K562 (cell line): ENCODE data around the gene CARD9. TPM values are rescaled to one million over a fixed set of nuclear protein-coding genes. Genes with fewer than 3 reads are reported as not detected.
A peak's percentile ranks its signal among the peaks of the same experiment; 100 is the strongest.

Experiments
- ATAC-seq: fragments of 200-7000 bp; cut with Tn5 transposase; 3 replicates; pipeline ENCODE4 v1.9.1; 2020; ENCODE audit warnings: moderate library complexity
- BruUV-seq: library from RNA; stranded (reverse); fragments of 400-500 nt; replicated peaks from 2 replicates; lab custom pipeline; 2021; lab: Mats Ljungman, UMichigan
- CTCF ChIA-PET: fragments of 300-600 bp; formaldehyde crosslinking; extraction: SDS; loops from one replicate; lab custom pipeline; 2021; ENCODE audit warnings: low intra/inter-chr PET ratio; lab: Yijun Ruan, JAX
- POLR2A ChIA-PET: fragments of 300-600, 350-650 bp; sonication (Branson Sonifier 250); formaldehyde crosslinking; extraction: SDS; loops from one replicate; lab custom pipeline; 2021; ENCODE audit warnings: antibody characterized with exemption, inconsistent platforms; lab: Yijun Ruan, JAX
- DNase-seq, 4 experiments: peaks; one replicate each; pipeline versions ENCODE4 v3.0.0 to v3.0.0-alpha.2; 2011 to 2018; ENCODE audit warnings: low spot score in 3 of 4, mixed read lengths in 3 of 4; ENCODE audit errors: extremely low read depth in 1 of 4
- FAIRE-seq: peaks from 2 replicates; lab custom pipeline; 2011; peaks lifted over from hg19 to GRCh38; lab: Jason Lieb, UNC
- H2AFZ ChIP-seq: 2 replicates; pipeline ENCODE4 v1.6.0; 2011; ENCODE audit warnings: low read depth, low read length, control low read depth, inconsistent platforms
- H3K27ac ChIP-seq: fragments of 200-600 bp; 3 replicates; pipeline ENCODE4 v1.8.0; 2011; ENCODE audit warnings: low read depth, mild to moderate bottlenecking, control low read depth, inconsistent platforms, low read length, moderate library complexity, mixed read lengths; ENCODE audit errors: extremely low read depth
- H3K27me3 ChIP-seq, 2 experiments: fragments of 300-600 bp in 1 of 2; 2 replicates in 1 of 2; 3 replicates in 1 of 2; pipeline versions ENCODE4 v1.6.0 to v1.8.0; 2011; ENCODE audit warnings: inconsistent platforms in 2 of 2, low read length in 2 of 2, mild to moderate bottlenecking in 1 of 2, mixed read lengths in 1 of 2, moderate library complexity in 1 of 2; ENCODE audit not compliant: control insufficient read depth in 2 of 2, insufficient read depth in 2 of 2
- H3K36me3 ChIP-seq: fragments of 300-600 bp; 3 replicates; pipeline ENCODE4 v1.8.0; 2011; ENCODE audit warnings: mild to moderate bottlenecking, low read length, inconsistent platforms; ENCODE audit not compliant: control insufficient read depth, insufficient read depth
- H3K4me1 ChIP-seq, 2 experiments: fragments of 200-600 bp in 1 of 2; replicated peaks in 1 of 2; 2 replicates in 1 of 2; 3 replicates in 1 of 2; pipeline versions ENCODE4 v1.5.1 to v1.8.0; 2011; ENCODE audit warnings: inconsistent platforms in 2 of 2, low read length in 2 of 2, mild to moderate bottlenecking in 1 of 2, mixed read lengths in 1 of 2, moderate library complexity in 1 of 2; ENCODE audit not compliant: control insufficient read depth in 2 of 2, insufficient read depth in 2 of 2
- H3K4me2 ChIP-seq: 2 replicates; pipeline ENCODE4 v1.6.1; 2011; ENCODE audit warnings: low read length, control low read depth, inconsistent platforms, mixed read lengths; ENCODE audit not compliant: insufficient read depth
- H3K4me3 ChIP-seq: fragments of 200-600 bp; sonication (generic), shearing (Covaris generic); 2 replicates; pipeline ENCODE4 v1.5.1; 2016; ENCODE audit warnings: control low read depth, inconsistent platforms
- H3K79me2 ChIP-seq: fragments of 200-600 bp; 3 replicates; pipeline ENCODE4 v1.8.0; 2011; ENCODE audit warnings: low read length, inconsistent platforms; ENCODE audit not compliant: control insufficient read depth, insufficient read depth
- H3K9ac ChIP-seq, 2 experiments: 2 replicates each; pipeline versions ENCODE4 v1.6.0 to v1.6.1; 2011; ENCODE audit warnings: low read depth in 2 of 2, low read length in 2 of 2, control low read depth in 1 of 2, inconsistent platforms in 1 of 2, mild to moderate bottlenecking in 1 of 2, mixed read lengths in 1 of 2; ENCODE audit not compliant: insufficient read depth in 1 of 2
- H3K9me1 ChIP-seq: one replicate; pipeline ENCODE4 v1.6.0; 2011; ENCODE audit warnings: inconsistent platforms, mild to moderate bottlenecking, low read length, moderate library complexity; ENCODE audit not compliant: control insufficient read depth, insufficient read depth
- H3K9me3 ChIP-seq: replicated peaks from 2 replicates; pipeline ENCODE4 v1.5.1; 2011; ENCODE audit warnings: low read depth, low read length, inconsistent platforms; ENCODE audit not compliant: control insufficient read depth, insufficient read depth
- H4K20me1 ChIP-seq: replicated peaks from 2 replicates; pipeline ENCODE4 v1.6.1; 2011; ENCODE audit warnings: low read length, inconsistent platforms, mixed read lengths; ENCODE audit not compliant: control insufficient read depth, insufficient read depth
- MYC ChIP-seq, 2 experiments: fragments of 250-450 bp in 1 of 2; sonication (Bioruptor Pico) in 1 of 2; IDR thresholded peaks; 2 replicates each; pipeline versions ENCODE4 v1.5.1 to v1.6.1; 2012 to 2021; ENCODE audit warnings: low read depth in 2 of 2, borderline replicate concordance in 1 of 2, improper control_type of control experiment in 1 of 2, low read length in 1 of 2, mild to moderate bottlenecking in 1 of 2, moderate library complexity in 1 of 2
- WGBS: fragments of 100-300 bp; shearing (Covaris generic); methylation state at CpG from one replicate; pipeline ENCODE4 v1.1.6; 2016; ENCODE audit warnings: low coverage, mixed read lengths; ENCODE audit not compliant: insufficient coverage; ENCODE audit errors: missing lambda C conversion rate; 5-methylcytosine and 5-hydroxymethylcytosine counted together
- in situ Hi-C: fragments of 300-500 bp; cut with MboI; formaldehyde crosslinking; loops from 4 replicates; pipeline ENCODE4 v1.15.0; 2018; ENCODE audit warnings: inconsistent platforms, mixed read lengths
- intact Hi-C: fragments of 100-400 bp; cut with micrococcal nuclease; formaldehyde crosslinking; loops from 2 replicates; pipeline ENCODE4 v1.14.2; 2022
- polyA plus RNA-seq, 8 experiments: library from polyadenylated mRNA; depleted of rRNA in 4 of 8; stranded (reverse) in 5 of 8; unstranded in 3 of 8; fragments of >200 nt; fragmentation: Nextera tagmentation in 2 of 8; fragmentation: Illumina TruSeq in 1 of 8; extraction: Ambion mirVana in 2 of 8; extraction: Trizol in 1 of 8; gene quantifications; 2 replicates each; pipeline versions ENCODE4 v1.2.1 to v1.2.3, GENCODE V29; 2011 to 2014; ENCODE audit warnings: inconsistent platforms in 1 of 8, missing spikeins in 1 of 8
- total RNA-seq, 7 experiments: library from RNA; depleted of rRNA in 6 of 7; stranded (reverse); fragments of >200 nt in 6 of 7; fragmentation: Illumina TruSeq in 2 of 7; extraction: Trizol in 2 of 7; gene quantifications; 2 replicates each; pipeline versions ENCODE4 v1.2.1 to v1.2.3, GENCODE V29; 2011 to 2021; ENCODE audit warnings: low replicate concordance in 1 of 7
- TF ChIP-seq, protein P1 (sequence below): fragments of 450-650 bp; IDR thresholded peaks from 2 replicates; pipeline ENCODE4 v1.6.1; 2018; ENCODE audit not compliant: partially characterized antibody

The CARD9 gene
- total and polyA plus RNA-seq, 9 of the 15 experiments (the other 6 are each of a cell fraction or from before 2014, with no cell fraction given): 1.7 to 53.0 (median 9.7) TPM

DNA sequence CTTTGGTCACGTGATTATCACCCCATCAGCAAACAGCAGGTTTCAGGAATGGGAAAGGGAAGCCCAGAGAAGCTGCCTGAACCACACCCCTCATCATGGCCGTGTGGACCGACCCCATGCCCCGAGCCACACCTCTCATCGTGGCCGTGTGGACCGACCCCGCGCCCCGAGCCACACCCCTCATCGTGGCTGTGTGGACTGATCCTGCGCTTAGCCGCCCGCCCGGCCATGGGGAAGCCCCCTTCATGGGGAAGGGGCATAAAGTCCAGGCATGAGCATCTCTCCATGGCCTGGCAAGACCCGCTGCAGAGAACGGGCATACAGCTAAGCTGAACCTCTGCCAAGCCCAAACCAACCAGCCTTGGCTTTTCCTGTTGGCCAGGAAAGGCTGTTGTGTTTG, 20.1 kb upstream of the CARD9 start:
- H3K36me3 ChIP-seq: peaks cover 94% of the 10 kb centered on the region
- H3K9ac ChIP-seq: no peak overlapping the region
- H3K27me3 ChIP-seq: no peaks in the 10 kb centered on the region
- no peak overlapping the region for H3K4me2 ChIP-seq
- ChIA-PET CTCF (no interaction called here), POLR2A (interaction anchor here (1.0 to 3.3 kb wide), 2 partner anchors 10 to 16 kb away, joined by 5 to 8 read pairs; partner anchors contain the start of genes ENTR1 and PMPCA)
- in situ Hi-C loops: no loop called here
- no peaks in the 10 kb centered on the region for H3K9me1 ChIP-seq
- BruUV-seq: no TSS peak
- DNase-seq (peak in 1 of 4 experiments; percentile 33), ATAC-seq (no peak), FAIRE-seq (no peak)
- no peak overlapping the region for H3K4me3 ChIP-seq
- TF ChIP-seq, protein P1, sequence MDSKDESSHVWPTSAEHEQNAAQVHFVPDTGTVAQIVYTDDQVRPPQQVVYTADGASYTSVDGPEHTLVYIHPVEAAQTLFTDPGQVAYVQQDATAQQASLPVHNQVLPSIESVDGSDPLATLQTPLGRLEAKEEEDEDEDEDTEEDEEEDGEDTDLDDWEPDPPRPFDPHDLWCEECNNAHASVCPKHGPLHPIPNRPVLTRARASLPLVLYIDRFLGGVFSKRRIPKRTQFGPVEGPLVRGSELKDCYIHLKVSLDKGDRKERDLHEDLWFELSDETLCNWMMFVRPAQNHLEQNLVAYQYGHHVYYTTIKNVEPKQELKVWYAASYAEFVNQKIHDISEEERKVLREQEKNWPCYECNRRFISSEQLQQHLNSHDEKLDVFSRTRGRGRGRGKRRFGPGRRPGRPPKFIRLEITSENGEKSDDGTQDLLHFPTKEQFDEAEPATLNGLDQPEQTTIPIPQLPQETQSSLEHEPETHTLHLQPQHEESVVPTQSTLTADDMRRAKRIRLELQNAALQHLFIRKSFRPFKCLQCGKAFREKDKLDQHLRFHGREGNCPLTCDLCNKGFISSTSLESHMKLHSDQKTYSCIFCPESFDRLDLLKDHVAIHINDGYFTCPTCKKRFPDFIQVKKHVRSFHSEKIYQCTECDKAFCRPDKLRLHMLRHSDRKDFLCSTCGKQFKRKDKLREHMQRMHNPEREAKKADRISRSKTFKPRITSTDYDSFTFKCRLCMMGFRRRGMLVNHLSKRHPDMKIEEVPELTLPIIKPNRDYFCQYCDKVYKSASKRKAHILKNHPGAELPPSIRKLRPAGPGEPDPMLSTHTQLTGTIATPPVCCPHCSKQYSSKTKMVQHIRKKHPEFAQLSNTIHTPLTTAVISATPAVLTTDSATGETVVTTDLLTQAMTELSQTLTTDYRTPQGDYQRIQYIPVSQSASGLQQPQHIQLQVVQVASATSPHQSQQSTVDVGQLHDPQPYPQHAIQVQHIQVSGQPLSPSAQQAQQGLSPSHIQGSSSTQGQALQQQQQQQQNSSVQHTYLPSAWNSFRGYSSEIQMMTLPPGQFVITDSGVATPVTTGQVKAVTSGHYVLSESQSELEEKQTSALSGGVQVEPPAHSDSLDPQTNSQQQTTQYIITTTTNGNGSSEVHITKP: peak; percentile 21
- TF ChIP-seq MYC (IDR thresholded peaks at IDR 0.05; ENCODE audit: low read depth, low read length): no peak
- no peak for TF ChIP-seq MYC (CRISPR knock-in tag; IDR thresholded peaks at IDR 0.05; ENCODE audit: borderline replicate concordance, low read depth)
- WGBS: 85% methylated on average over 13 of the region's 17 CpGs
- H2AFZ ChIP-seq: no peak overlapping the region
- intact Hi-C loops: no loop called here
- H3K27ac ChIP-seq: no peak overlapping the region
- H4K20me1 ChIP-seq: no peaks in the 10 kb centered on the region; the same call in 1 of the 2 replicates
- peaks cover 9% of the 10 kb centered on the region for H3K79me2 ChIP-seq
- peaks cover 2 to 22% of the 10 kb centered on the region in 2 experiments; a peak in 4 of 5 replicates for H3K4me1 ChIP-seq
- H3K9me3 ChIP-seq: no peaks in the 10 kb centered on the region
